Activated effector memory CD4-positive, alpha-beta T cell treated with Interleukin-2 at 50 U/mL for 16 hours (primary cell): ENCODE results near the gene PGA5.
"Not testable (repeated sequence)": the region's sequence is repeated elsewhere in the genome, so short reads cannot be mapped to it uniquely, and the experiment has no call there.

Source experiments
- DNase-seq: peaks from one replicate; pipeline ENCODE4 v3.0.0-alpha.2; 2020

The PGA5 gene

GRCh38 chr11:61229458-61229857, 11.5 kb upstream of the PGA5 start:
- not testable (repeated sequence) for DNase-seq

GRCh38 chr11:61231033-61231432, 9.9 kb upstream of the PGA5 start:
- not testable (repeated sequence) for DNase-seq

- DNase-seq, result not testable (repeated sequence)
These were observed 9.4 kb upstream of the PGA5 start for GRCh38 chr11:61231585-61231984.

GRCh38 chr11:61232548-61233145, 8.3 kb upstream of the PGA5 start:
- not testable (repeated sequence) for DNase-seq

- not testable (repeated sequence) for DNase-seq
These were observed 3.8 kb upstream of the PGA5 start for GRCh38 chr11:61237130-61237529.

GRCh38 chr11:61240288-61240687, 687 bp upstream of the PGA5 start:
- DNase-seq, result not testable (repeated sequence)

GRCh38 chr11:61241526-61241925, 551 bp downstream of the PGA5 start:
- not testable (repeated sequence) for DNase-seq

- DNase-seq, result not testable (repeated sequence)
These were observed 4.4 kb downstream of the PGA5 start for GRCh38 chr11:61245284-61245964.

GRCh38 chr11:61248071-61248470, 7.1 kb downstream of the PGA5 start:
- DNase-seq, result not testable (repeated sequence)

- DNase-seq, result not testable (repeated sequence)
These were observed 8.2 kb downstream of the PGA5 start for GRCh38 chr11:61249201-61249600.

GRCh38 chr11:61250796-61251765, 10.1 kb downstream of the PGA5 start:
- not testable (repeated sequence) for DNase-seq

- DNase-seq, result not testable (repeated sequence)
These were observed 11.4 kb downstream of the PGA5 start for GRCh38 chr11:61252332-61252731.

GRCh38 chr11:61254403-61255025, 13.5 kb downstream of the PGA5 start:
- peak; percentile 23 for DNase-seq

- DNase-seq, result no peak
These were observed 15.9 kb downstream of the PGA5 start for GRCh38 chr11:61256710-61257482.

GRCh38 chr11:61258546-61258945, 17.6 kb downstream of the PGA5 start:
- DNase-seq, result no peak

- DNase-seq, result no peak
These were observed 18.4 kb downstream of the PGA5 start for GRCh38 chr11:61259363-61259762.

- no peak for DNase-seq
These were observed 23.4 kb downstream of the PGA5 start for GRCh38 chr11:61264371-61264770.

GRCh38 chr11:61264795-61265194, 23.8 kb downstream of the PGA5 start:
- no peak for DNase-seq

- DNase-seq, result no peak
These were observed 24.4 kb downstream of the PGA5 start for GRCh38 chr11:61265357-61265756.

- no peak for DNase-seq
These were observed 25.6 kb downstream of the PGA5 start for GRCh38 chr11:61266602-61267001.

GRCh38 chr11:61267437-61267841, 26.5 kb downstream of the PGA5 start:
- no peak for DNase-seq
